ENCODE results near the gene POSTN.

The POSTN gene

DNA sequence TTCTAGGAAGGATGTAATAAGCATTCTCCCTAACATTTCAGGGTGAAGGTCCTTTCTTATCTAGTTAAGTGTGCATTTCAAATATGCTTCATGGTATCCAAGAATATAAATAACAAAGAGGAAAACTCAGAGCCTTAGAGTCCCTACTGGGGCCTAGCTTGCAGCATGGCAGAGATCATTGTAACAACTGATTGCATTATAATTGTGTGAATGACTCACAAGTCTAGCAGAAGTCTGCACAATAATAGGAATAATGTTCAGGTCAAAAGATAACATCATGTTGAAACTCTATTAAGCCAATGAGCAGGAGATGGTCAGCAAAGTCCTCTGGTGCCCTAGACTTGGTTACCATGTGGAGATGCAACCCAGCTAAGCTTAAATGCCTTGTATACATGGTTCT lies 3.4 kb downstream of the POSTN start:
- TF ChIP-seq, protein P1, sequence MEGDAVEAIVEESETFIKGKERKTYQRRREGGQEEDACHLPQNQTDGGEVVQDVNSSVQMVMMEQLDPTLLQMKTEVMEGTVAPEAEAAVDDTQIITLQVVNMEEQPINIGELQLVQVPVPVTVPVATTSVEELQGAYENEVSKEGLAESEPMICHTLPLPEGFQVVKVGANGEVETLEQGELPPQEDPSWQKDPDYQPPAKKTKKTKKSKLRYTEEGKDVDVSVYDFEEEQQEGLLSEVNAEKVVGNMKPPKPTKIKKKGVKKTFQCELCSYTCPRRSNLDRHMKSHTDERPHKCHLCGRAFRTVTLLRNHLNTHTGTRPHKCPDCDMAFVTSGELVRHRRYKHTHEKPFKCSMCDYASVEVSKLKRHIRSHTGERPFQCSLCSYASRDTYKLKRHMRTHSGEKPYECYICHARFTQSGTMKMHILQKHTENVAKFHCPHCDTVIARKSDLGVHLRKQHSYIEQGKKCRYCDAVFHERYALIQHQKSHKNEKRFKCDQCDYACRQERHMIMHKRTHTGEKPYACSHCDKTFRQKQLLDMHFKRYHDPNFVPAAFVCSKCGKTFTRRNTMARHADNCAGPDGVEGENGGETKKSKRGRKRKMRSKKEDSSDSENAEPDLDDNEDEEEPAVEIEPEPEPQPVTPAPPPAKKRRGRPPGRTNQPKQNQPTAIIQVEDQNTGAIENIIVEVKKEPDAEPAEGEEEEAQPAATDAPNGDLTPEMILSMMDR (IDR thresholded peaks at IDR 0.05) = no peak

DNA sequence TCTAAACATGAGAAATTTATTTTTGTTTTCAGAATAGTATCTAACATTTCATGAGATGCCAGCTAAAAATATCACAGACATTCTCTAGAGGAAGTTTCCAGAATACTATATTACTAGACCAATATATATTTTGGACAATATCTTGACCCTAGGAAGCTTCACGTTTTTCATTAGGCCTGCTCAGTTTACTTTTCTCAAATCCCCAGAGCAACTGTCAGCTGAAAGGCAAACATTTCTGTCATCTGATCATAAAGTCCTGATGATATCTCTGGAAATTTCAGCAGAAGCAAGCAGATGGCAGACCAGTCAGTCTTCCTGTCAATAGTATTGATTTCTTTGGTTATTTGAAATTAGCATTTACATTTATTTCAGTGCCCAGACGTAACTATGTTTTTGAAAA lies 4.0 kb downstream of the POSTN start:
- TF ChIP-seq, protein P1 (IDR thresholded peaks at IDR 0.05) = no peak

DNA sequence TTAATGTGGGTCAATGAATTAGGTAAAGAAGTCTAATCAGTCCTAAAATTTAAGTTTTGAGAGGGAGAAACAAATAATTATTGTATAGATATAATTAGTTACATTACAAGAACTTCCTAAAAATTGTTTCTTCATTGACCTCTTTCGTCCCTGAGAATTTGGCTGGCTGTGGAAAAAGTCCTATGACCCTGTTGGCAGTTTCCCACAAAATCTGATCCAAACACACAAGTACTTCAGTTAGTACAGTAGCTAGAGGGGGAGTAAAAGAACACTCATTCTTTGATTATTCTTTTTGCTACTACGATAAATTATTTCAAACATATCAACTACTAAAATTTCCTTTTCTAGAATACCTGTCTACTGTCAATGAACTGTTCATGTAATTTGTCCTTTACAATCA lies 11.3 kb downstream of the POSTN start:
- TF ChIP-seq, protein P1 (IDR thresholded peaks at IDR 0.05) = no peak

DNA sequence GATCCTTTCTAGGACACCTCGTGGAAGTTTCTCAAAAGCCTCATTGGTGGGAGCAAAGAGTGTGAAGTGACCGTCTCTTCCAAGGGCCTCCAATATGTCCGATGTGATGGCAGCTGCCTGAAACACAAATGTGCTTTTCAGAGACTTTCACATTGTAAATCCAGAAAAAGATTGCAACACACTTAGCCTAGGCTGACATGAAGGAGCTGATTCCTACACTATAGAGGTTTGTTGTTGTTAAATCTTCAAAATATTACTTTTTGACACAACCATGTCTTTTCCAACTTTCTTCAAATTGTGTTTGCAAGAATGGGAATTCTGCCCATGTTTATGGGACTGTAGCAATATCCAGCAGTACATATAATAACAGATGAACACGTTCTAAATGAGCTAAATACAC lies 12.4 kb downstream of the POSTN start:
- TF ChIP-seq, protein P1 (IDR thresholded peaks at IDR 0.05) = no peak

DNA sequence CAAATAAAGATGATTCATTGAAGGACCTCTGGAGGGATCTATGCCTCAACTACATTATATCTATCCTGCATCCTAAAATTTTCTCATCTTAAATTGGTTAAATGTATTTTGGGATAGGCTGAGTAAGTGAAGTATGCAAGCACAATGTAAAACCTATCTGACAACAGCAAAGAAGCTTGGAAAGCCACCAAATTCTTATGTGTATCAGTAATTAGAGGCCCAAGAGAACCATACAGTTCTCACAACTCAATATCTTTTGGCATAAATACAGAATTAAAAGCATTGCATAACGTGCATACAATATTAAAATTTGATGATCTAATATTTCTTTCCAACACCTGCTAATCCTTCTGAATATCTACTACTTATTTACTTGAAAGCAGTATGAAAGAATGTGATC lies 13.0 kb downstream of the POSTN start:
- TF ChIP-seq, protein P1 (IDR thresholded peaks at IDR 0.05) = no peak

DNA sequence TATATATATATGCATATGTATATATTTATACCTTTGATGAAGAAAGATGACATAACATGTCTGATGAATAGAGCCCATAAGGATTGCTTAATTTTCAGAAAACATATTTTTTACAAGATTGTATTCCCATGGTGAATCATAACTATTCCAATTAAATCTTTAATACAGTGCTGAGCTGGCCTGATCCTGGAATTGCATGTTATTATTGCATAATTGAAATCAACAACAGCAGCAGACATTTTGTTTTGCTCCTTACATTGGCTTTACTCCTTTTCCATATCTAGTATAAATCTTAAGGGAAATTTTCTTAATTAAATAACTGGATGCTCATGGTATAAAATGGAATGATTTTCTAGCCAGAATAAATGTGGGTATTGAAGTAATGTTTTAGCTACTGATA lies 22.0 kb downstream of the POSTN start:
- TF ChIP-seq, protein P1 (IDR thresholded peaks at IDR 0.05) = no peak

DNA sequence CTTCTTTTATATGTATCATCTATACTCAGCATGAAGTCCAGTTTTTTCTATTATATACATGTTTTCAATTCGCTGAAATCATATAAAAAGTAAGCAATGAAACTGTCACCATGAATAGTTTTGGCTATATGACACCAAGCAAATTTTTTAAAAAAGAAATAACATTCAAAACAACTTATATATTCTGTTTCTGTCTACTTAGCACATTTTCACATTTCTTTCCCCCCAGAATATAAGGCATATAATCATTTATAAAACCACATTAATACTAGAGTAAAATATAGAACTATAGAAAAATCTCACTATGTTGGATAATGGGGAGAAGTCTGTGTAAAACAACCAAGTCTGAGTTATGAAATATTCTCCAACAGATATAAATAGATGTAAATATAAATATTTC lies 33.1 kb downstream of the POSTN start:
- TF ChIP-seq, protein P1 (IDR thresholded peaks at IDR 0.05) = no peak

DNA sequence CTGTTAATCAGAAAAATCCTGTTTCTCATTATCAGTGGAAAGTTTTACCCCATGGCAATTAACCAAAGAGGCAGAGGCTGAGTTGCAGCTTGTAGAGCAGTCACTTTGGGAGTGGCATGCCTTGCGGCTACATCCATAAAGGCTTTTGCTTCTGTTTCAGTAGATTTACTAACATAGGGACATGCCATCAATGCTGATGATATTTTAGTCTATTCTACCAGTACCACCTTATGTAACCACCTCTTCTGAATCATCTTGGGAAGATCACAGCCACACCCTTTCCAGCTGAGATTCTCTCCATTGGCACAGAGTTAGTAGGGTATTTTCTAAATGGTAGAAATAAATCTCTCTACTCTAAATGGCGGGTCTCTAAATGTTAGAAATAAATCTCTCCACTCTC lies 37.5 kb downstream of the POSTN start:
- TF ChIP-seq, protein P1 (IDR thresholded peaks at IDR 0.05) = no peak
